ENCODE measurements around the gene GREM2.

DNA sequence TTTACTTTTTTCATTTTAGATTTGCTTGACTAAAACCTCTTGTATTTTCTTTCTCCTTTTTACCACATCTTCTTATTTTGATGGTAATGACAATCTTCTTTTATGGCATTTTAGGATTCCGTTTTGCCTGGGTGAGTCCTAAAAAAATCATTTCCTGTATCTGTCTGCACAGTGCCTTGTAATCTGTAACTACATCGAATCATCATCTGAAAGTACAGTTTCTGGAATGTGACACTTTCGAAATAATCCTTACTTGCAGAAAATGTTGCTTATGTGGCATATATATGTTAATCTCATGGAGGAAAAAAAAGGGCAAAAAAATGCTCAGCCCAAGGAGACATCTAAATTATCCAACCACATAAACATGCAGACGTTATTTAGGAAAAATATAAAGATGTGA, 29.0 kb downstream of the GREM2 start:
- TF ChIP-seq, protein P1, sequence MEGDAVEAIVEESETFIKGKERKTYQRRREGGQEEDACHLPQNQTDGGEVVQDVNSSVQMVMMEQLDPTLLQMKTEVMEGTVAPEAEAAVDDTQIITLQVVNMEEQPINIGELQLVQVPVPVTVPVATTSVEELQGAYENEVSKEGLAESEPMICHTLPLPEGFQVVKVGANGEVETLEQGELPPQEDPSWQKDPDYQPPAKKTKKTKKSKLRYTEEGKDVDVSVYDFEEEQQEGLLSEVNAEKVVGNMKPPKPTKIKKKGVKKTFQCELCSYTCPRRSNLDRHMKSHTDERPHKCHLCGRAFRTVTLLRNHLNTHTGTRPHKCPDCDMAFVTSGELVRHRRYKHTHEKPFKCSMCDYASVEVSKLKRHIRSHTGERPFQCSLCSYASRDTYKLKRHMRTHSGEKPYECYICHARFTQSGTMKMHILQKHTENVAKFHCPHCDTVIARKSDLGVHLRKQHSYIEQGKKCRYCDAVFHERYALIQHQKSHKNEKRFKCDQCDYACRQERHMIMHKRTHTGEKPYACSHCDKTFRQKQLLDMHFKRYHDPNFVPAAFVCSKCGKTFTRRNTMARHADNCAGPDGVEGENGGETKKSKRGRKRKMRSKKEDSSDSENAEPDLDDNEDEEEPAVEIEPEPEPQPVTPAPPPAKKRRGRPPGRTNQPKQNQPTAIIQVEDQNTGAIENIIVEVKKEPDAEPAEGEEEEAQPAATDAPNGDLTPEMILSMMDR (IDR thresholded peaks at IDR 0.05; ENCODE audit: low read depth, low read length) = no peak
- TF ChIP-seq POLR2A (IDR thresholded peaks at IDR 0.05; ENCODE audit: extremely low read depth, insufficient read length) = no peak
